Uterus (tissue), 2 donors: Measurements from ENCODE around the gene VPS26C.

Source experiments
- CTCF ChIP-seq, 4 experiments: fragments of 200-600 bp in 2 of 4; fragments of 450-650 bp in 2 of 4; sonication (generic) in 2 of 4; IDR thresholded peaks; one replicate each; pipeline ENCODE4 v1.5.1; 2016 to 2019; ENCODE audit warnings: antibody characterized with exemption in 4 of 4, mild to moderate bottlenecking in 2 of 4, moderate library complexity in 1 of 4
- POLR2A ChIP-seq, 2 donors: fragments of 450-650 bp; IDR thresholded peaks; one replicate each; pipeline ENCODE4 v1.6.1; 2016; ENCODE audit warnings: antibody characterized with exemption in 2 of 2, mild to moderate bottlenecking in 1 of 2, moderate library complexity in 1 of 2

DNA sequence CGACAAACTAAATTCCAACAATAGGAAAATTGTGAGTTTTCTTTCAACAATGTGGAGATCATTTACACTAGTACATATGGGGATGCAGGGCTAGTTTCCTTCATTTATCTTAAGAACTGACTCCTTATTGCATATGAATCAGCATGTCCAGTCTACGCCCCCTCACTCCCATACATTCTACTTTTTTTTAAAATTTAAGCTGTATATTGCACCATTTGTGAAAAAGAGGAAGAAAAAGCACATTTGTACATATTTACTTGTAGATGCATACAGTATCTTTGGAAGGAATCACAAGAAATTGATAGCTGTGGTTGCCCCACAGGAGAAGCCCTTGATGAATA, 15.9 kb downstream of the VPS26C start:
- no peak for TF ChIP-seq CTCF (IDR thresholded peaks at IDR 0.05)
- no peak for TF ChIP-seq POLR2A (IDR thresholded peaks at IDR 0.05)
